AG04449 (cell line): Measurements from ENCODE around the gene PTPN4.

Experiments
- CTCF ChIA-PET: fragments of 350-600 bp; formaldehyde crosslinking; extraction: SDS; loops from one replicate; lab custom pipeline; 2021; ENCODE audit warnings: antibody characterized with exemption; lab: Yijun Ruan, JAX
- POLR2A ChIA-PET: fragments of 400-600, 350-600 bp; formaldehyde crosslinking; extraction: SDS; loops from one replicate; lab custom pipeline; 2020; ENCODE audit warnings: antibody characterized with exemption, inconsistent platforms; lab: Yijun Ruan, JAX
- DNase-seq: peaks from one replicate; pipeline ENCODE4 v3.0.0-alpha.2; 2010; ENCODE audit warnings: low read depth, low spot score
- H3K4me3 ChIP-seq: 2 replicates; pipeline ENCODE4 v1.5.1; 2011; ENCODE audit warnings: low read depth, mild to moderate bottlenecking, control low read depth, low read length
- TF ChIP-seq, protein P1 (sequence below): IDR thresholded peaks from one replicate; pipeline ENCODE4 v1.5.1; 2011; ENCODE audit warnings: mild to moderate bottlenecking, moderate library complexity, low read length, control low read depth, inconsistent platforms; ENCODE audit not compliant: insufficient read depth; ENCODE audit errors: missing control alignments

PTPN4 gene

DNA sequence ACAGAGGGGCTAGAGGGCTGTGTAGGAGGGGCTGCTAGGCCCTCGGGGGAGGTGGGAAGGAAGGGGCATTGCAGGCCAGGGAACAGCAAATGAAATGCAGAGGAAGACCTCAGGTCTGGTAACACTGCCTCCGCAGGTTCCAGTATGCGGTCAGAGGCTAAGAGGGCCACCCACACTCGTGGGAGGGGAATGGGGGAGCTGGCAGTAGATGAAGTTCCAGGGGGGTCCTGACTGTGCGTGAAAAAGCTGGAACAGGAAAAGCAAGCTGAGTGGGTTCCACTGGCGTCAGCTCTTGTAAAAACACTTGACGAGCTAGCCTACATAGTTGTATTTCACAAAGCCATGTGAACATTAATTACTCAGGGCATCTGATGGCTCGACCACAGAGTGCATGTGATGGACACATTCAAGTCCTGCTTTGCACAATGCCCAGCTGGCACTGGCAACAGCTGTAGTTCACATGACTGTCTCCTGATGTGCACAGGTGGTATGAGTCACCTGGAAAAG is 29.0 kb upstream of the PTPN4 start:
- no peak for DNase-seq
- TF ChIP-seq, protein P1, sequence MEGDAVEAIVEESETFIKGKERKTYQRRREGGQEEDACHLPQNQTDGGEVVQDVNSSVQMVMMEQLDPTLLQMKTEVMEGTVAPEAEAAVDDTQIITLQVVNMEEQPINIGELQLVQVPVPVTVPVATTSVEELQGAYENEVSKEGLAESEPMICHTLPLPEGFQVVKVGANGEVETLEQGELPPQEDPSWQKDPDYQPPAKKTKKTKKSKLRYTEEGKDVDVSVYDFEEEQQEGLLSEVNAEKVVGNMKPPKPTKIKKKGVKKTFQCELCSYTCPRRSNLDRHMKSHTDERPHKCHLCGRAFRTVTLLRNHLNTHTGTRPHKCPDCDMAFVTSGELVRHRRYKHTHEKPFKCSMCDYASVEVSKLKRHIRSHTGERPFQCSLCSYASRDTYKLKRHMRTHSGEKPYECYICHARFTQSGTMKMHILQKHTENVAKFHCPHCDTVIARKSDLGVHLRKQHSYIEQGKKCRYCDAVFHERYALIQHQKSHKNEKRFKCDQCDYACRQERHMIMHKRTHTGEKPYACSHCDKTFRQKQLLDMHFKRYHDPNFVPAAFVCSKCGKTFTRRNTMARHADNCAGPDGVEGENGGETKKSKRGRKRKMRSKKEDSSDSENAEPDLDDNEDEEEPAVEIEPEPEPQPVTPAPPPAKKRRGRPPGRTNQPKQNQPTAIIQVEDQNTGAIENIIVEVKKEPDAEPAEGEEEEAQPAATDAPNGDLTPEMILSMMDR: no peak
- ChIA-PET POLR2A (no interaction called here), CTCF (interaction anchor here (1.2 kb wide), 1 partner anchor 28 kb away, joined by 5 read pairs; no protein-coding TSS in a partner anchor)
- no peak overlapping the region for H3K4me3 ChIP-seq

DNA sequence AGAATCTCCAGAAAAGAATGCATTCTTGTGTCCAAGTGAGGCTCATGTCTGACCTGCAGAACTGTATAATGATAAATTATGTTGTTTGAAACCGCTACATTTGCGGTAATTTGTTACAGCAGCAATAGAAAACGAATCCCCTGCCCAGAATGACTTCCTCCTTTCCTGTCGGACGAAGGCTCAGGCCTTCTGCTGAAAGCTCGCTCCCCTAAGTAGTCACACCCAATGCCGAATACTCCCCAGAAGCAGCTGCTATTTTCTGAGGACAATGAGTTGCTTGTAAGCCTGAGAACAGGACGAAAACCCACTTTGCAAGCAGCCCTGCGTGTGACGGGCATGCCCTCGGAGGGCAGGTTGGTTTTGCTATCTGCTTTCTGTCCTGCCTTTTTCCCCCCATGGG is 27.7 kb upstream of the PTPN4 start:
- POLR2A ChIA-PET: no interaction called here
- TF ChIP-seq, protein P1: no peak
- H3K4me3 ChIP-seq: no peak overlapping the region
- CTCF ChIA-PET: interaction anchor here (1.2 kb wide), 2 partner anchors 9 to 29 kb away, joined by 4 to 5 read pairs; no protein-coding TSS in a partner anchor
- no peak for DNase-seq

DNA sequence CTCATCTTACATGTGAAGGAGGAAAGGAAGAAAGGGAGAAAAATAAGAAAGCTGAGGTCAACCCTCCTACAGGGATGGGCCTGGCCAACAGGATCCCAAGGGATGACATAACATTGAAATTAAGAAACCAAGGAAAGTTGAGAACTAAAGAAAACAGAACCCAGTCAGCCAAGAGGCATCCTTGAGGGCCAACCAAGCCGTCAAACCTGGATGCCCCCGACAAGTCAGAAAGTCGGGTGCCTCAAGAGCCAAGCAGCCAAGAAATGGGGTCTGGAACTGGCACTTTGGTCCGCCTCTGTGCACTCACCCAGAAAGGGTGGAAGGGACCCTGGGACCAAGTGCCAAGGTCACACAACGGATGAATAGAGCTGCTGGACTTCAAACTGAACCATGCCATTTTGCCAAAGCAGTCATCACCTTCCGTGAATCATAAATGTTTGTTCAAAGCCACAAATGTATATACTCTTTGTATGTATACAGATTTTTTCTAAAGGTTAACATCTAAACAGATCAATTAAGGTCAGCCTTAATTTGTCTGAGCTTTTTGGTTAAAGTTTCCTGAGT is 27.0 kb upstream of the PTPN4 start:
- ChIA-PET CTCF (interaction anchor here (1.2 kb wide), 1 partner anchor 8 kb away, joined by 4 read pairs; no protein-coding TSS in a partner anchor), POLR2A (no interaction called here)
- no peak overlapping the region for H3K4me3 ChIP-seq
- TF ChIP-seq, protein P1: no peak
- DNase-seq: no peak

DNA sequence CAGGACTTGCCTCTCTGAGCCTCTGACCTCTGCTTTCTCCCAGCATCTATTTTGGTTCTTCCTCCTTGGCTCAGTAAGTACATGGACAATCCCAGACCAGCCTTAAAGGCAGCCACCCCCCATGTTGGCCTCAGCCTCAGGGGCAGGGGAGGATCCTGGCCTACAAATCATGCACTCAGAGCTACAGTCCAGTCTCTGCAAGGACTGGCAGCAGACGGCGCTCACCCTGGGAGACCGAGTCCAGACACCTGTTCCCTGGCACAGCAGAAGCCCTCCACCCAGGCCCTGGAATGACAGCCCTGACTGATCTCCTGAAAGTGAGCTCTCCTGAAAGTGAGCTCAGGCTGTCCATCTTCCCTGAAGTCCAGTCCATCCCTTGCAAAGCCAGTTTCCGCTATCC is 25.7 kb upstream of the PTPN4 start:
- TF ChIP-seq, protein P1: no peak
- DNase-seq: no peak
- H3K4me3 ChIP-seq: no peak overlapping the region
- ChIA-PET CTCF (no interaction called here), POLR2A (no interaction called here)

DNA sequence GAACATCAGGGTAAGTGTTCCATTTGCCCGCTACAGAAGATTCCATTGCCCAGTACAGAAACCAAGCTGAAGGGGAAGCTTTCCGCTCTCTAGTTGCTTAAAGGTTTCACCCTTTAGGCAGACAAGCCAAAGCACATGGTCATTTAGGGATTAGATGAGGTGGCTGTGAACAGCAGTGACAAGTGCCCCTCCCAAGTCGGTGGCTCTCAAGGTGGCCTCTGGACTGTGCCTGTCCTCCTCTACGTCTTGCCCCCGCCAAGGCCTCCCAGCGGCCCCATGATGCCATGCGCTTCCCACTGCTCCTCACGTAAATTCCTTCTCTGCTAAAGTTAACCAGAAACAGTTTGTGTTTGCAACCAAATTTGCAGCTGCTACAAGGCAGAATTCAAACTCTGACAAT is 24.2 kb upstream of the PTPN4 start:
- no peak for DNase-seq
- ChIA-PET POLR2A (no interaction called here), CTCF (no interaction called here)
- no peak overlapping the region for H3K4me3 ChIP-seq
- TF ChIP-seq, protein P1: no peak

DNA sequence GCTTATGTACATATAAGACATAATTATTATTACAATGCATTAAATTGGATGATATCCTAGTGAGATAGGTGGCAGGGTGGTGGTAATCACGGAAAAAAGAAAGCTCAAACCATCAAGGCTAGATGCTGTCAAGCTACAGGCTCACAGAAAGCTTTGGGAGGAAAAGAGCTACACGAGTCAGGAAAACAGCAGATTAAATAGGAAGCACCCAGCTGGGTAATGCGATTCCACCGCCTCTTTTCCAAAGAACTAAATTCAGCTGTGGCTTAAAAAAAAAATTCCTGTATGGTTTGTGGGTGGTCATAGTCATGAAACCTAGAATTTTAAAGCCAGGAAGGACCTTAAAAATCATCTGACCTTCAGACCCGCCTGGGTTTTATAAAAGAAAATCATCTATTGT is 23.7 kb upstream of the PTPN4 start:
- CTCF ChIA-PET: no interaction called here
- no peak for DNase-seq
- no peak overlapping the region for H3K4me3 ChIP-seq
- POLR2A ChIA-PET: no interaction called here
- TF ChIP-seq, protein P1: no peak
